HG02884 (cell line): ENCODE measurements around the gene TMEM41A.
"Not testable (repeated sequence)": the region's sequence is repeated elsewhere in the genome, so short reads cannot be mapped to it uniquely, and the experiment has no call there.

Source experiments
- ATAC-seq: cut with Tn5 transposase; IDR thresholded peaks from one replicate; pipeline ENCODE4 v1.9.1; 2021; ENCODE audit warnings: mild to moderate bottlenecking, moderate library complexity; ENCODE audit not compliant: unreplicated experiment

TMEM41A gene

DNA sequence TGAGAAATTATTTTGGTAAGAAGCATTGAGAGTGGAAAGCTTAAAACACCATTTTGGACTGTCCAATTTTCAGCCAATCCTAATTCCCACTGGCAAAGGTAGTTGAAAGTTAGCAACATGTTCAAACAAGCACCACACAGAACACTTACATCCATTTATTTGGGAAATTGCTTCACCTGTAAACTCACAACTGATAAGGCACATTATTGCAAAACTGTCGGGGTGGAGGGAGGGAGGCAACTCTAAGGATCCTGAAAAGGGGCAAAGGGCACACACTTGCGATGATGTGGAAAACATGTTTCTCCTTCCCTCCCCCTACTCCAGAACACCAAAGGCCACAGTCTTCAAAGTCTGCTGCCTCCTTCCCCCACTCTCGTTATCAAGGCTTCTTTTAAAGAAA lies 9.4 kb downstream of the TMEM41A start:
- no peak for ATAC-seq

DNA sequence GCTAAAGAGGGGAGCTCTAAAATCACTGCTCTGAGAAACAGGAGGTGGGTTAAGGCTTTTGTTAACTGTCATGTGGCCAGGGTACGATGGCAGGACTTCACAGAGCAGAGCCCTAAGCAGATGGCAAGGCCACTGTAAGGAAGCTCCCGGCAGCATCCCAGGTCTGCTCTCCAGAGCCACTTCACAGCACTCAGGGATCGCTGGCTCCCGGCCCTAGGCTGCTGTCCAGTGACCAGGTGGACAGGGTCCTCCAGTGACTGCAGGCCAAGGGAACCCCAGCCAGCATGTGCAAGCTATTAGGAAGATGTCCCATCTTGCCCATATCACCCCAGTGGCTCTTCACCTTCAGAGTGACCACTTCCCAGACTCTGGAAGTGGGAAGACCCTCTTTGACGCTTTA lies 10.4 kb downstream of the TMEM41A start:
- no peak for ATAC-seq

GRCh38 chr3:185486394-185486793 lies 12.4 kb downstream of the TMEM41A start:
- ATAC-seq = no peak

DNA sequence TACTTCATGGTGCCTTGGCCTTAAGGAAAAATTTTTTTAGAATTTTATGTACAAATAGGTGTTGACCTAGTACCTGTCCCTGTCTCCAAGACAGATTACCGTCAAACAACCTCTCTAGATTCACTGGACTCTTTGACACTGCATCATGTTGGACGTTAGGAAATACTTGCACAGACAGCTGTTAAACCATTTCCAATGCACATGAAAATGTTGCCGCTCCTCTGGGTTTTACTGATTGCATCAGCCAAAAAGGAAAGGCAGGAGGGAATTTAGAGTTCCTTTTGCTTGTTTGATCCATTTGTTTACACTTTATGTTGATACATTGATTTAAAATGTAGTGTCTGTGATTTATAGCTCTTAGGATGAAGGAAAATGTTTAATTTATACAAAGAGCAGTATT lies 14.5 kb downstream of the TMEM41A start:
- ATAC-seq = no peak

- no peak for ATAC-seq
These were observed 19.4 kb downstream of the TMEM41A start for GRCh38 chr3:185479373-185479945.

GRCh38 chr3:185477316-185477715 lies 21.5 kb downstream of the TMEM41A start:
- ATAC-seq = no peak

- not testable (repeated sequence) for ATAC-seq
These were observed 23.9 kb downstream of the TMEM41A start for GRCh38 chr3:185474922-185475321.

DNA sequence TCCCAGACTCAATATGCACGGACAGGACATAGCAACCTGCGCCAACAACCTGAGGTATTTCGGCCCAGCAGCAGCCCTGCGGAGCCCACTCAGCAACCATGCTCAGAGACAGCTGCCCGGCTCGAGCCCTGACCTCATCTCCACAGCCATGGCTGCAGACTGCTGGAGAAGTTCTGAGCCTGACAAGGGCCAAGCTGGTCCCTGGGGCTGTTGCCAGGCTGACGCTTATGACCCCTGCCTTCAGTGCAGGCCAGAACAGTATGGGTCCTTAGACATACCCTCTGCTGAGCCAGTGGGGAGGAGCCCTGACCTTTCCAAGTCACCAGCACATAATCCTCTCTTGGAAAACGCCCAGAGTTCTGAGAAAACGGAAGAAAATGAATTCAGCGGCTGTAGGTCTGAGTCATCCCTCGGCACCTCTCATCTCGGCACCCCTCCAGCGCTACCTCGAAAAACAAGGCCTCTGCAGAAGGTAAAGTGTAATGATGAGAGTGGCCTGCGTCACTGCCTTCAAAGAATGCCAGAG lies 25.5 kb downstream of the TMEM41A start:
- ATAC-seq = no peak

GRCh38 chr3:185470323-185470722 lies 28.5 kb downstream of the TMEM41A start:
- ATAC-seq = no peak

GRCh38 chr3:185469542-185469941 lies 29.3 kb downstream of the TMEM41A start:
- no peak for ATAC-seq

DNA sequence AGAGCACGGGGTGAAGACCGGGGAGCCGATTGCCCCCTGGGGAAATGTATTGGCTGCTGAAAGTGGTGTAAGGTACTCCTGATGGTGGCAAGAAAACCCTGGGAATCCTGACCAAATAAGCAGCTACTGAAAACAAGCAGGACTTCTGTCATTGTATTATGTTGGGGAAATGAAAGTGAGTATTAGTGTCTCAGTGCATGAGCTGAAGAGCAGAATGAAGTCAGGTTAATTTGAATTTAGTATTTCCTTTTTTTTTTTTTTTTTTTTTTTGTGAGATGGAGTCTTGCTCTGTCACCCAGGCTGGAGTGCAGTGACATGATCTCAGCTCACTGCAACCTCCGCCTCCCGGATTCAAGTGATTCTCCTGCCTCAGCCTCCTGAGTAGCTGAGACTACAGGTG lies 32.7 kb downstream of the TMEM41A start:
- not testable (repeated sequence) for ATAC-seq

GRCh38 chr3:185465471-185465870 lies 33.4 kb downstream of the TMEM41A start:
- no peak for ATAC-seq

DNA sequence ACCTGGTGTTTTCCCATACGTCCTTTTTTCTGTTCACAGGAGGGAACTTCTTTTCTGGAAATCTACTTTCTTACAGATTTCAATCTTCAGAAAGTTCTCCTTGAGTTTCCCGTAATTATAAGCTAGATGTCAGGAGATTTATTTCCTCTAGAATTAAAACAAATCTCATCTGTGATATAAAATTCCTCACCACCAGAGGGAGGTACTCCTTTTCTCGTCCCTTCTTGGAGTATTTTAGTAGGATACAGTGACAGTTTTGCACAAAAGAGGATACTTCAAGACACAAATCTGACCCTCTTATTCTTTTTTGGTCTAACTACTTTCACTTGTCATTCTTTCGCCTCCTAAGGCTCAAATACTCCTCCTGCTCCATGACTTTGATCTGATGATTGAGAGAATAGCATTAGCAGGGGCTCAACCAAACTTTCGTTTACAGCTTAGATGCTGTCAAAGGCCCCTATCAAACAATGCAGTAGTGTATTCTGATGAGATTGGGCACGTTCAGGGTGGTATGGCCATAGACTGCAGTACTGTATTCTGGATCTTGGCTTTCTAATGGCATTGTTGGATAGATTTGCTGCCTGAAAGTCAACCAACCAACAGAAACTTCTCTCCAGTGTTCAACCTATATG lies 38.0 kb downstream of the TMEM41A start:
- ATAC-seq = no peak

GRCh38 chr3:185460309-185460708 lies 38.5 kb downstream of the TMEM41A start:
- ATAC-seq = no peak

- ATAC-seq = no peak
These were observed 41.5 kb downstream of the TMEM41A start for GRCh38 chr3:185457376-185457775.

DNA sequence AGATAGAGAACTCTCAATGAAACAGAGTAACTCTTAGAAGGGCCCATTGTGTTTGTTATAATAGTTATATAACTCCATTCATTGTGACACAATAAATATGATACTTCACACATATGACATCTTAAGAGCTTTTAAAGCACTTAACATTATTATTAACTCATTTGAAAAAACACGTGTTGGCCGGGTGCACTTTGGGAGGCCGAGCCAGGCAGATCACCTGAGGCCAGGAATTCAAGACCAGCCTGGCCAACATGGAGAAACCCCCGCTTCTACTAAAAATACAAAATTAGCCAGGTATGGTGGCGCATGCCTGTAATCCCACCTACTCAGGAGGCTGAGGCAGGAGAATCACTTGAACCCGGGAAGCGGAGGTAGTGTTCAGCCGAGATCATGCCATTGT lies 47.4 kb downstream of the TMEM41A start:
- ATAC-seq = not testable (repeated sequence)

- ATAC-seq = no peak
These were observed 50.7 kb downstream of the TMEM41A start for GRCh38 chr3:185448107-185448506.

DNA sequence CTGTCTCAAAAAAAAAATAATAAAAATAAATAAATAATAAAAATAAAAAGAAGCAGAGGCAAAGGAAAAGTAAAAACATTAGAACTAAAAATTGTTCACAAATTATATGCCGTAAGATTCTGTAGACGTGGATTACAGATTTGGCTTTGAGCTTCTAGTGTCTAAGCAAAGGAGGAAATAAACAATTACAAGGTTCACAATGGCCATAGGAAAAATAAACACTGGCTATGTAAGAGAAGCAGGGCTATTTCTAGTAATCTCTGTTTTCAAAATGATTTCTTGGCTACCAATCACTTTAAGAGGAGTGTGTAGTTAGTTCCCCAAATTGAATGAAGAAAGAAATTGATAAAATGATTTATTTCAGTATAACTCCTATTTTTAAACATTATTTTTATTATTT lies 54.5 kb downstream of the TMEM41A start:
- ATAC-seq = no peak

GRCh38 chr3:185442031-185442430 lies 56.8 kb downstream of the TMEM41A start:
- no peak for ATAC-seq

GRCh38 chr3:185439745-185440466 lies 58.9 kb downstream of the TMEM41A start:
- ATAC-seq = no peak
